GM12878 (cell line): Measurements from ENCODE around the gene LIX1. TPM values are rescaled to one million over a fixed set of nuclear protein-coding genes. Genes with fewer than 3 reads are reported as not detected.

Experiments used
- BHLHE40 ChIP-seq, 2 experiments: fragments of 450-650 bp in 1 of 2; IDR thresholded peaks; 2 replicates each; pipeline ENCODE4 v1.6.1; 2011 to 2017; ENCODE audit warnings: low read depth in 2 of 2, borderline replicate concordance in 1 of 2, improper control_type of control experiment in 1 of 2, low read length in 1 of 2, mild to moderate bottlenecking in 1 of 2
- EED ChIP-seq: sonication (generic); IDR thresholded peaks from 2 replicates; pipeline ENCODE4 v1.6.1; 2016; ENCODE audit warnings: antibody characterized with exemption, low read depth
- ESRRA ChIP-seq: IDR thresholded peaks from 2 replicates; pipeline ENCODE4 v1.6.1; 2012; ENCODE audit warnings: mild to moderate bottlenecking, low read length, improper control_type of control experiment
- GABPA ChIP-seq: IDR thresholded peaks from 2 replicates; pipeline ENCODE4 v1.6.1; 2014; ENCODE audit warnings: antibody characterized with exemption, low read depth, mild to moderate bottlenecking, inconsistent platforms
- IRF4 ChIP-seq: IDR thresholded peaks from 2 replicates; pipeline ENCODE4 v1.6.1; 2011; ENCODE audit warnings: low read depth, low read length
- JUND ChIP-seq: IDR thresholded peaks from 2 replicates; pipeline ENCODE4 v1.6.1; 2012; ENCODE audit warnings: low read depth, mild to moderate bottlenecking, low read length, improper control_type of control experiment, moderate library complexity
- LARP7 ChIP-seq: fragments of 450-650 bp; IDR thresholded peaks from 2 replicates; pipeline ENCODE4 v1.6.1; 2017; ENCODE audit warnings: mild to moderate bottlenecking
- MXI1 ChIP-seq: fragments of 150-350 bp; IDR thresholded peaks from 2 replicates; pipeline ENCODE4 v1.6.1; 2011; ENCODE audit warnings: low read depth, mild to moderate bottlenecking, inconsistent platforms, low read length, improper control_type of control experiment
- MYC ChIP-seq: IDR thresholded peaks from 2 replicates; pipeline ENCODE4 v1.6.1; 2011; ENCODE audit warnings: mild to moderate bottlenecking, low read length, moderate library complexity, inconsistent platforms; ENCODE audit not compliant: insufficient read depth, insufficient replicate concordance, insufficient read length, severe bottlenecking
- NR2F1 ChIP-seq: fragments of 450-650 bp; conservative IDR thresholded peaks from 2 replicates; pipeline ENCODE4 v1.6.1; 2017; ENCODE audit warnings: mild to moderate bottlenecking
- PAX5 ChIP-seq: IDR thresholded peaks from 2 replicates; pipeline ENCODE4 v1.6.1; 2011; ENCODE audit warnings: low read depth, low read length, borderline replicate concordance
- SREBF1 ChIP-seq: IDR thresholded peaks from 2 replicates; pipeline ENCODE4 v1.6.1; 2012; ENCODE audit warnings: mild to moderate bottlenecking, low read length
- STAT1 ChIP-seq: fragments of 450-650 bp; conservative IDR thresholded peaks from 2 replicates; pipeline ENCODE4 v1.6.1; 2014; ENCODE audit warnings: antibody characterized with exemption, mild to moderate bottlenecking
- TCF7 ChIP-seq: IDR thresholded peaks from 2 replicates; pipeline ENCODE4 v1.6.1; 2014; ENCODE audit warnings: antibody characterized with exemption, borderline replicate concordance
- ZNF217 ChIP-seq: fragments of 450-650 bp; IDR thresholded peaks from 2 replicates; pipeline ENCODE4 v1.6.1; 2017; ENCODE audit warnings: antibody characterized with exemption, mild to moderate bottlenecking
- polyA plus RNA-seq, 11 experiments: library from polyadenylated mRNA; depleted of rRNA in 4 of 11; unstranded in 6 of 11; stranded (reverse) in 5 of 11; fragments of >200 nt; fragmentation: Nextera tagmentation in 4 of 11; fragmentation: Illumina TruSeq in 1 of 11; extraction: Ambion mirVana in 4 of 11; extraction: Trizol in 1 of 11; gene quantifications; 1 replicate in 1 of 11; 2 replicates in 10 of 11; pipeline versions ENCODE4 v1.2.1 to v1.2.3, GENCODE V29; 2011 to 2016; ENCODE audit warnings: inconsistent platforms in 2 of 11, missing spikeins in 2 of 11, low read depth in 1 of 11
- total RNA-seq, 4 experiments: library from RNA; depleted of rRNA in 3 of 4; stranded (reverse); fragments of >200 nt in 3 of 4; fragmentation: Illumina TruSeq in 1 of 4; extraction: Trizol in 1 of 4; gene quantifications; 2 replicates each; pipeline versions ENCODE4 v1.2.1 to v1.2.3, GENCODE V29; 2013 to 2021
- TF ChIP-seq, protein P1 (sequence below): IDR thresholded peaks from 2 replicates; pipeline ENCODE4 v1.6.1; 2011; ENCODE audit warnings: low read depth, mild to moderate bottlenecking, low read length, moderate library complexity, borderline replicate concordance; ENCODE audit errors: extremely low read depth
- TF ChIP-seq, protein P2 (sequence below): fragments of 450-650 bp; IDR thresholded peaks from 2 replicates; pipeline ENCODE4 v1.6.1; 2018; ENCODE audit warnings: borderline replicate concordance, mild to moderate bottlenecking; ENCODE audit not compliant: partially characterized antibody
- TF ChIP-seq, protein P3 (sequence below): fragments of 450-650 bp; IDR thresholded peaks from 2 replicates; pipeline ENCODE4 v1.6.1; 2017; ENCODE audit warnings: mild to moderate bottlenecking, moderate library complexity
- TF ChIP-seq, protein P4 (sequence below): IDR thresholded peaks from 2 replicates; pipeline ENCODE4 v1.6.1; 2012; ENCODE audit warnings: low read depth, low read length, improper control_type of control experiment

Gene LIX1
- total and polyA plus RNA-seq, 10 of the 15 experiments (the other 5 are each of a cell fraction or from before 2014, with no cell fraction given), result 0.02 to 0.07 (median 0.04) TPM; not detected in 5

DNA sequence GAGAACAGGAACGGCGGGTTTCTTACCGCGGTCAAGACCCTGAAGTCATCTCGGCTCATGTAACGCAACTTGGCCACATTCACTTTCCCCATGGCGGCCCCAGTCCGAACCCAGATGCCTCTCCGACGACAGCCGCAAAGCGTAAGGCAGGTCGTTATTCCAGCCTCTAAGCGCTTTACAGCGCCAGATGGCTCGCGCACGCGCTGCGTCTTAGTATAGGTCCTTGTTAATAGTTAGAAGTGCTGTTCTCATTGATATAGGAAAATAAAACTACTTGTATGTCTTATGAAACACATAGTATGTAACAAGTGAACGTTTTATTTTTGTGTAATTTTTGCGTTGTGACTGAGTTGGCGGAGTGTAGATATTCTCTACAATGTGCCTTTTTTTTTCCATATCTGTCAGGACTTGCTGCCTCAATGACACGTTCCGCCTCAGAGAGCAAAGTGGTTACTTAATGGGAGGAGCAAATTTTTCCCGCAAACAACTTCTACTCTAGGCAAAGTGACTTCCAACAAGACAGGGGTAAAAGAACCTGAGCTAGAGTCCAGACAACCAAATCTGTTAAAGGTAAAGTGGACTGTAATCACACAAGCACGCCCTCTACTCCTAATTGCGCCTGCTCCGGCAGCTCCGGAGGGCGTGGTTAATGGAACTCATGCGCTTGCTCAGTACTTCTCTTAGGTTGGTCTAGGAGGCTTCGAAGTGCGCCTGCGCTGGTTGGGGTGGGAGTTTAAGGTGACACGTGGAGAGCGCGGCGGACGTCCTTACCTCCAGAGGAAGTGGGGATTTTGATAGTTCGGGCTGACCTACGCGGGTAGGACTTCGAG lies 40.9 kb upstream of the LIX1 start, which contains the start of gene RIOK2 (continued):
- TF ChIP-seq ESRRA, result no peak
- TF ChIP-seq NR2F1, result peak; percentile 71
- TF ChIP-seq, protein P1, sequence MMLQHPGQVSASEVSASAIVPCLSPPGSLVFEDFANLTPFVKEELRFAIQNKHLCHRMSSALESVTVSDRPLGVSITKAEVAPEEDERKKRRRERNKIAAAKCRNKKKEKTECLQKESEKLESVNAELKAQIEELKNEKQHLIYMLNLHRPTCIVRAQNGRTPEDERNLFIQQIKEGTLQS, result peak; percentile 62; the same call in 1 of the 2 replicates
- TF ChIP-seq BHLHE40 (IDR thresholded peaks at IDR 0.05; ENCODE audit: borderline replicate concordance in 1 of 2, low read depth in 2 of 2, low read length in 1 of 2), result peak; percentile 55 to 65; a peak in 3 of 4 replicates
- TF ChIP-seq, protein P2, sequence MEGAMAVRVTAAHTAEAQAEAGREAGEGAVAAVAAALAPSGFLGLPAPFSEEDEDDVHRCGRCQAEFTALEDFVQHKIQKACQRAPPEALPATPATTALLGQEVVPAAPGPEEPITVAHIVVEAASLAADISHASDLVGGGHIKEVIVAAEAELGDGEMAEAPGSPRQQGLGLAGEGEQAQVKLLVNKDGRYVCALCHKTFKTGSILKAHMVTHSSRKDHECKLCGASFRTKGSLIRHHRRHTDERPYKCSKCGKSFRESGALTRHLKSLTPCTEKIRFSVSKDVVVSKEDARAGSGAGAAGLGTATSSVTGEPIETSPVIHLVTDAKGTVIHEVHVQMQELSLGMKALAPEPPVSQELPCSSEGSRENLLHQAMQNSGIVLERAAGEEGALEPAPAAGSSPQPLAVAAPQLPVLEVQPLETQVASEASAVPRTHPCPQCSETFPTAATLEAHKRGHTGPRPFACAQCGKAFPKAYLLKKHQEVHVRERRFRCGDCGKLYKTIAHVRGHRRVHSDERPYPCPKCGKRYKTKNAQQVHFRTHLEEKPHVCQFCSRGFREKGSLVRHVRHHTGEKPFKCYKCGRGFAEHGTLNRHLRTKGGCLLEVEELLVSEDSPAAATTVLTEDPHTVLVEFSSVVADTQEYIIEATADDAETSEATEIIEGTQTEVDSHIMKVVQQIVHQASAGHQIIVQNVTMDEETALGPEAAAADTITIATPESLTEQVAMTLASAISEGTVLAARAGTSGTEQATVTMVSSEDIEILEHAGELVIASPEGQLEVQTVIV, result peak; percentile 98
- peak; percentile 85; the same call in 1 of the 2 replicates for TF ChIP-seq TCF7
- no peak for TF ChIP-seq JUND
- TF ChIP-seq IRF4, result peak; percentile 51; the same call in 1 of the 2 replicates
- TF ChIP-seq, protein P3, sequence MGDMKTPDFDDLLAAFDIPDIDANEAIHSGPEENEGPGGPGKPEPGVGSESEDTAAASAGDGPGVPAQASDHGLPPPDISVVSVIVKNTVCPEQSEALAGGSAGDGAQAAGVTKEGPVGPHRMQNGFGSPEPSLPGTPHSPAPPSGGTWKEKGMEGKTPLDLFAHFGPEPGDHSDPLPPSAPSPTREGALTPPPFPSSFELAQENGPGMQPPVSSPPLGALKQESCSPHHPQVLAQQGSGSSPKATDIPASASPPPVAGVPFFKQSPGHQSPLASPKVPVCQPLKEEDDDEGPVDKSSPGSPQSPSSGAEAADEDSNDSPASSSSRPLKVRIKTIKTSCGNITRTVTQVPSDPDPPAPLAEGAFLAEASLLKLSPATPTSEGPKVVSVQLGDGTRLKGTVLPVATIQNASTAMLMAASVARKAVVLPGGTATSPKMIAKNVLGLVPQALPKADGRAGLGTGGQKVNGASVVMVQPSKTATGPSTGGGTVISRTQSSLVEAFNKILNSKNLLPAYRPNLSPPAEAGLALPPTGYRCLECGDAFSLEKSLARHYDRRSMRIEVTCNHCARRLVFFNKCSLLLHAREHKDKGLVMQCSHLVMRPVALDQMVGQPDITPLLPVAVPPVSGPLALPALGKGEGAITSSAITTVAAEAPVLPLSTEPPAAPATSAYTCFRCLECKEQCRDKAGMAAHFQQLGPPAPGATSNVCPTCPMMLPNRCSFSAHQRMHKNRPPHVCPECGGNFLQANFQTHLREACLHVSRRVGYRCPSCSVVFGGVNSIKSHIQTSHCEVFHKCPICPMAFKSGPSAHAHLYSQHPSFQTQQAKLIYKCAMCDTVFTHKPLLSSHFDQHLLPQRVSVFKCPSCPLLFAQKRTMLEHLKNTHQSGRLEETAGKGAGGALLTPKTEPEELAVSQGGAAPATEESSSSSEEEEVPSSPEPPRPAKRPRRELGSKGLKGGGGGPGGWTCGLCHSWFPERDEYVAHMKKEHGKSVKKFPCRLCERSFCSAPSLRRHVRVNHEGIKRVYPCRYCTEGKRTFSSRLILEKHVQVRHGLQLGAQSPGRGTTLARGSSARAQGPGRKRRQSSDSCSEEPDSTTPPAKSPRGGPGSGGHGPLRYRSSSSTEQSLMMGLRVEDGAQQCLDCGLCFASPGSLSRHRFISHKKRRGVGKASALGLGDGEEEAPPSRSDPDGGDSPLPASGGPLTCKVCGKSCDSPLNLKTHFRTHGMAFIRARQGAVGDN, result peak; percentile 90
- peak; percentile 81 for TF ChIP-seq PAX5
- TF ChIP-seq, protein P4, sequence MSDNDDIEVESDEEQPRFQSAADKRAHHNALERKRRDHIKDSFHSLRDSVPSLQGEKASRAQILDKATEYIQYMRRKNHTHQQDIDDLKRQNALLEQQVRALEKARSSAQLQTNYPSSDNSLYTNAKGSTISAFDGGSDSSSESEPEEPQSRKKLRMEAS, result peak; percentile 95
- TF ChIP-seq MXI1, result peak; percentile 77
- 0 out of 2 replicates have a peak, but pooled peaks have one; percentile 47 for TF ChIP-seq SREBF1
- TF ChIP-seq MYC, result peak; percentile 53
- no peak; the same call in 1 of the 2 replicates for TF ChIP-seq LARP7
- peak; percentile 40; the same call in 1 of the 2 replicates for TF ChIP-seq EED
- peak; percentile 78; the same call in 1 of the 2 replicates for TF ChIP-seq STAT1
- no peak for TF ChIP-seq ZNF217
- peak; percentile 68; the same call in 1 of the 2 replicates for TF ChIP-seq GABPA
